AG10803 (cell line): ENCODE data around the gene NBPF3.

Experiments used
- DNase-seq: peaks from one replicate; pipeline ENCODE4 v3.0.0; 2010; ENCODE audit warnings: low read depth
- H3K4me3 ChIP-seq: 2 replicates; pipeline ENCODE4 v1.5.1; 2011; ENCODE audit warnings: mild to moderate bottlenecking, low read length, control low read depth
- TF ChIP-seq, protein P1 (sequence below): conservative IDR thresholded peaks from 2 replicates; pipeline ENCODE4 v1.5.1; 2011; ENCODE audit warnings: mild to moderate bottlenecking, low read length, control low read depth, inconsistent platforms

Gene NBPF3

DNA sequence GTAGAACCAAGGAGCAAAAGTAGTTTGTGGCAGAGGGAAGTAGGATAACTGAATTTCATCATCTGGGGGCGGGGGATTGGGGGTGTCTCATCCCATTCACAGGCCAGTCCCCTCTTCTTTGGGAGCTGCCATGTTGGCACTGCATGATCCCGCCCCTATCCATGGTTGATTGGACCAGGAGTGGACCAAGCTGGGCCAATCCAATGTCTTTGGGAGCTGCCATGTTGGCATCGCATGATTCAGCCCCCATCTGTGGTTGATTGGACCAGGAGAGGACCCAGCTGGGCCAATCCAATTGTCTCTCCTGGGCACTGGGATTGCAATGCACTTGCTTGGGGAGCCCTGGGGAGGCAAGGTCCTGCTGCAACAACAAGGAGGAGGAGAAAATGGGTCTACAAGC is 56.9 kb downstream of the NBPF3 start:
- DNase-seq: no peak
- TF ChIP-seq, protein P1, sequence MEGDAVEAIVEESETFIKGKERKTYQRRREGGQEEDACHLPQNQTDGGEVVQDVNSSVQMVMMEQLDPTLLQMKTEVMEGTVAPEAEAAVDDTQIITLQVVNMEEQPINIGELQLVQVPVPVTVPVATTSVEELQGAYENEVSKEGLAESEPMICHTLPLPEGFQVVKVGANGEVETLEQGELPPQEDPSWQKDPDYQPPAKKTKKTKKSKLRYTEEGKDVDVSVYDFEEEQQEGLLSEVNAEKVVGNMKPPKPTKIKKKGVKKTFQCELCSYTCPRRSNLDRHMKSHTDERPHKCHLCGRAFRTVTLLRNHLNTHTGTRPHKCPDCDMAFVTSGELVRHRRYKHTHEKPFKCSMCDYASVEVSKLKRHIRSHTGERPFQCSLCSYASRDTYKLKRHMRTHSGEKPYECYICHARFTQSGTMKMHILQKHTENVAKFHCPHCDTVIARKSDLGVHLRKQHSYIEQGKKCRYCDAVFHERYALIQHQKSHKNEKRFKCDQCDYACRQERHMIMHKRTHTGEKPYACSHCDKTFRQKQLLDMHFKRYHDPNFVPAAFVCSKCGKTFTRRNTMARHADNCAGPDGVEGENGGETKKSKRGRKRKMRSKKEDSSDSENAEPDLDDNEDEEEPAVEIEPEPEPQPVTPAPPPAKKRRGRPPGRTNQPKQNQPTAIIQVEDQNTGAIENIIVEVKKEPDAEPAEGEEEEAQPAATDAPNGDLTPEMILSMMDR: no peak
- H3K4me3 ChIP-seq: no peak overlapping the region

- TF ChIP-seq, protein P1: no peak
These were observed 57.6 kb downstream of the NBPF3 start for GRCh38 chr1:21497466-21498061.

DNA sequence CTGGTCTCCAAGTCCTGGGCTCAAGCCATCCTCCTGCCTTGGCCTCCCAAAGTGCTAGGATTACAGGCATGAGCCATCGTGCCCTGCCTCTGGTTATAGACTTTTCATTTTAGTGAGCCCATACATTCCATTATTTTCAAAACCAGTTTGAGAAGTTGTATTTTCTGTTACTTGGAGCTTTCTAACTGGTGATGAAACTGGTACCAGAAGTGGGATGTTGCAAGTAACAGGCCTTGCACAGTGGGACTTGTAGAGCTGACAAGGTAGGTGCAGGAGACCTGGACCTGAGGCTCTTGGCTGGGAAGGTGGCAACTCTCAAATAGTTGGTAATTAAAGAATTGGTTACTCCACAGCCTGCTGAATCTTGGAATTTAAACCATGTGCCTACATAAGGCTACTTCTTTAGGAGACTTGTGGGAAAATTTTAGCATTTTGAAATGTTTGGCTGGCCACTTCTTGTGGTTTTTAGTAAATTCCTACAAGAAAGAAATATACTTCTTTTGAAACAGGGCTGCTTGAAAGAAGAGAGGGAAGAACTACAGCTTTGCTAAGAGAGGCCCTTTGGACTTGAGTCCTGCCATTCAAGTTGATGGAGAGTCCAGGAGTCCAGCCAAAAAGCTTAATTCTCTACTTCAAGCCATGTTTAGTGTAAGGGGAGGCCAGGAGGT is 59.5 kb downstream of the NBPF3 start:
- TF ChIP-seq, protein P1: no peak
- H3K4me3 ChIP-seq: no peak overlapping the region
- peak; percentile 77 for DNase-seq

More at GRCh38 chr1:21497466-21498061, 57.6 kb downstream of the NBPF3 start:
- DNase-seq: no peak
- no peak overlapping the region for H3K4me3 ChIP-seq

GRCh38 chr1:21503706-21504377 is 63.9 kb downstream of the NBPF3 start:
- no peak for DNase-seq
- TF ChIP-seq, protein P1: no peak
- no peak overlapping the region for H3K4me3 ChIP-seq

- no peak overlapping the region for H3K4me3 ChIP-seq
- no peak for DNase-seq
- TF ChIP-seq, protein P1: no peak
These were observed 66.9 kb downstream of the NBPF3 start for GRCh38 chr1:21506804-21507203.

DNA sequence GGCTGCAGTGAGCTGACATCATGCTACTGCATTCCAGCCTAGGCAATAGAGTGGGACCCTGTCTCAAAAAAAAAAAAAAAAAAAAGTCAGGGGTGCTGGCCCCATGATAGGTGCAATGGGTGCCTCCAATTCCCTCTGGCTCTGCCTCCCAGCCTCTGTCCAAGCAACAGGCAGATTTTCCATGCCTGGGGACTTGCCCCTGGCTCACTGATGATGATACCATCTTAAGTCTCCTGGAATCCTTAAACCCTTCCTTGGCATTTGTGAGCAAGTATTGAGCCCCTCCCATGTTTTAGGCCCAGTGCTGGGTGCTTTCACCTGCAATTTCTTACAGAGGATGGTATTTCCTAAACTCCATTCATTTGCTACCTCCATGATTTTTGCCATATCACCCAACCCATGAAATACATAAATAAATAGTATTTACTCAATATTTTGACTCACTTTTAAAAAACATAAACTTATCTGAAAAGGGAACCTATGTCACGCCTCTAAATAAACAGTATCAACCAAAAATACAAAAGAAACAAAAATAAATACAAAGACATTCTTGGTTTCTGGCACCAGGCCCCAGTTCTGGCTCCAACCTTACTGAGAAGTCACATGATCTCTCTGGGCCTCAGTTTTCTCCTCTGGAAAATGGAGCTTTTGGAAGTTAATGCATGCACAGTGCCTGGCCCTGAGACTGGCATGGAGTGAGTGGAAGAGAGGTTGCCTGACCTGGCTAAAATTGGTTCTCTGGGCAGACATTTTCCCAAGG is 67.8 kb downstream of the NBPF3 start:
- DNase-seq: no peak
- TF ChIP-seq, protein P1: no peak
- H3K4me3 ChIP-seq: no peak overlapping the region
